Fibroblast of the aortic adventitia (primary cell): Measurements from ENCODE around the gene DDO. TPM values are rescaled to one million over a fixed set of nuclear protein-coding genes. Genes with fewer than 3 reads are reported as not detected.
"Not testable (repeated sequence)": the region's sequence is repeated elsewhere in the genome, so short reads cannot be mapped to it uniquely, and the experiment has no call there.

Experiments
- DNase-seq: peaks from one replicate; pipeline ENCODE4 v3.0.0-alpha.2; 2010; ENCODE audit warnings: low read depth
- H3K4me3 ChIP-seq: 2 replicates; pipeline ENCODE4 v1.5.1; 2011; ENCODE audit warnings: low read depth, mild to moderate bottlenecking, control low read depth, low read length, moderate library complexity
- total RNA-seq: library from RNA; depleted of rRNA; stranded (reverse); fragments of >200 nt; gene quantifications from 2 replicates; pipeline ENCODE4 v1.2.3, GENCODE V29; 2012; ENCODE audit warnings: low replicate concordance
- TF ChIP-seq, protein P1 (sequence below): IDR thresholded peaks from 2 replicates; pipeline ENCODE4 v1.5.1; 2011; ENCODE audit warnings: mild to moderate bottlenecking, low read length, control low read depth, inconsistent platforms; ENCODE audit not compliant: insufficient read depth

Gene DDO, protein sequence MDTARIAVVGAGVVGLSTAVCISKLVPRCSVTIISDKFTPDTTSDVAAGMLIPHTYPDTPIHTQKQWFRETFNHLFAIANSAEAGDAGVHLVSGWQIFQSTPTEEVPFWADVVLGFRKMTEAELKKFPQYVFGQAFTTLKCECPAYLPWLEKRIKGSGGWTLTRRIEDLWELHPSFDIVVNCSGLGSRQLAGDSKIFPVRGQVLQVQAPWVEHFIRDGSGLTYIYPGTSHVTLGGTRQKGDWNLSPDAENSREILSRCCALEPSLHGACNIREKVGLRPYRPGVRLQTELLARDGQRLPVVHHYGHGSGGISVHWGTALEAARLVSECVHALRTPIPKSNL
- 1.3 and 2.3 TPM in 2 replicates for total RNA-seq

DNA sequence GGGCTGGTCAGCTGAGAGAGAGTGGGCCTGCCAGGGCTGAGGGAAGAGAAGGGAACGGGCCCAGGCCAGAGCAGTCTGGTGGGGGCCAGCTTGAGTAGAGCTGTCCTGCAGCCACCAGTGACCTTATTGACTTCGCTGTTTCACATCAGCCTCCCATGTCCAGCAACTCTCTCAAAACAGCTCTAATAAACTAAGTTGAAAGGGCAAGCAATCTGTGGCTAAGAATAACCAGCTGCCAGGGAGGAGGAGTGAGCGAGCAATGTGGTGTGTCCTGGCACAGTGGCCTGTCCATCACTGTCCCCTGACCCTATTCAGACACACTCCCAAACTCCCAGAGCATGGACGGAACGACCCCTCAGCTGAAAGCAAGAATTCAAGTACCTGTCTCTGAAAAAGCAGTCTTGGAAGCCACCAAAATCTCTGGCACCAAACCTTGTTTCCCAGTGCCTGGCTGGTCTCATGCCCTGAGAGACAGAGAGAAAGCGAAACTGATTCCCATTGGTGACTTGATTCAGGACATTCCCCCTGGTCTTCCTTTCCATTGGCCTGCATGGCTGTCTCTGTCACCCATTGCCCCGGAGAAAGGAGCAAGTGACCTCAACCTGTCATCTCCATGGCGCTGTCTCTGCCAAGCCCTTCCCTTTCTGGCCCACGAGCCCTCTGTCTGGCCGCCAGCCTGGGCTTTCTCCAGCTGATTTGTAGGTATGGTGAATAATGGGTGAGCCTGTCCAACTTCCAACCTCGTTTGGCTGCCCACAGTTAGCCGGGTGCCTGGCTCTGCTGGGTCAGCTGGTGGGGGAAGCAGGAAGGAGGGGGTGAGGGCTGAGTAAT, at the start of gene DDO:
TSS of gene DDO (minus strand) at position 490 of the 831 bp plus-strand sequence. CDS start 2,113 bp downstream, outside the sequence.
- TF ChIP-seq, protein P1, sequence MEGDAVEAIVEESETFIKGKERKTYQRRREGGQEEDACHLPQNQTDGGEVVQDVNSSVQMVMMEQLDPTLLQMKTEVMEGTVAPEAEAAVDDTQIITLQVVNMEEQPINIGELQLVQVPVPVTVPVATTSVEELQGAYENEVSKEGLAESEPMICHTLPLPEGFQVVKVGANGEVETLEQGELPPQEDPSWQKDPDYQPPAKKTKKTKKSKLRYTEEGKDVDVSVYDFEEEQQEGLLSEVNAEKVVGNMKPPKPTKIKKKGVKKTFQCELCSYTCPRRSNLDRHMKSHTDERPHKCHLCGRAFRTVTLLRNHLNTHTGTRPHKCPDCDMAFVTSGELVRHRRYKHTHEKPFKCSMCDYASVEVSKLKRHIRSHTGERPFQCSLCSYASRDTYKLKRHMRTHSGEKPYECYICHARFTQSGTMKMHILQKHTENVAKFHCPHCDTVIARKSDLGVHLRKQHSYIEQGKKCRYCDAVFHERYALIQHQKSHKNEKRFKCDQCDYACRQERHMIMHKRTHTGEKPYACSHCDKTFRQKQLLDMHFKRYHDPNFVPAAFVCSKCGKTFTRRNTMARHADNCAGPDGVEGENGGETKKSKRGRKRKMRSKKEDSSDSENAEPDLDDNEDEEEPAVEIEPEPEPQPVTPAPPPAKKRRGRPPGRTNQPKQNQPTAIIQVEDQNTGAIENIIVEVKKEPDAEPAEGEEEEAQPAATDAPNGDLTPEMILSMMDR: no peak
- peak within 1 kb of the TSS; percentile 46 for H3K4me3 ChIP-seq
- peak; percentile 62 for DNase-seq

DNA sequence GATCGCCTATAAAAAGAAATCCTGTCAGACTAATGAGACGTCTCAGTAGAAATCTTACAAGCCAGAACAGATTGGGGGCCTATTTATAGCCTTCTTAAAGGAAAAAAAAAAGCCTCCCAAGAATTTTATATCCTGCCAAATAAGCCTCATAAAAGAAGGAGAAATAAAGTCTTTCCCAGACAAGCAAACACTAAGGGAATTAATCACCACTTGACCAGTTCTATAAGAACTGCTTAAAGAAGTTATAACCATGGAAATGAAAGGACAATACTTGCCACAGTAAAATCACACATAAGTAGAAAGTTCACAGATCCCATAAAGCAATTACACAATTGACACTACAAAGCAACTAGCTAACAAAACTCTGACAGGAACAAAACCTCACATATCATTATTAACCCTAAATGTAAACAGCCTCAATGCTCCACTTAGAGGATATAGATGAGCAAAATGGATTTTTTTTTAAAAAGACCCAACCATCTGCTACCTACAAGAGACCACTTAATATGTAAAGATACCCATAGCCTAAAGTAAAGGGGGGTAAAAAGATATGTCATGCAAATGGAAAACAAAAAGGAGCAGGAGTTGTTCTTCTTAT, 47.6 kb upstream of the DDO start:
- TF ChIP-seq, protein P1: no peak
- DNase-seq: no peak

DNA sequence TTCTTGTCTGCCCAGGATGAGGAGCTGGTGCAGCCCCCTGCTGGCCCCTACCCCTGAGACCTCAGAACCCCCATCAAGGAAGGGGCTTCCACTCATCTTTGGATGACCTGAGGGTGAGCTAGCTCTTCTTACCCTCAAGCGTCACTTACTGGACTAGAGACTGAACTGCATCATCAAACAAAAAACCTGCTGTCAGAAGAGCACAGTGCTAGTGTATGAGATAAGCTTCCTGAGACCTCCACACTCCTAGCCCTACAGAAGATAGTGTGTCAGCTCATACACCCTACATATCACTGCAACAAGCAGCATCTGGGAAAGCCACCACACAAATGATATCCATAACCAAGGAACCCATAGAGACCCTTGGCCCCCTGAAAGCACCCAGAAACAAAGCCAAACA, 46.0 kb upstream of the DDO start:
- no peak overlapping the region for H3K4me3 ChIP-seq
- no peak for DNase-seq
- TF ChIP-seq, protein P1: no peak

More for the DNA sequence above, 47.6 kb upstream of the DDO start:
- no peak overlapping the region for H3K4me3 ChIP-seq

DNA sequence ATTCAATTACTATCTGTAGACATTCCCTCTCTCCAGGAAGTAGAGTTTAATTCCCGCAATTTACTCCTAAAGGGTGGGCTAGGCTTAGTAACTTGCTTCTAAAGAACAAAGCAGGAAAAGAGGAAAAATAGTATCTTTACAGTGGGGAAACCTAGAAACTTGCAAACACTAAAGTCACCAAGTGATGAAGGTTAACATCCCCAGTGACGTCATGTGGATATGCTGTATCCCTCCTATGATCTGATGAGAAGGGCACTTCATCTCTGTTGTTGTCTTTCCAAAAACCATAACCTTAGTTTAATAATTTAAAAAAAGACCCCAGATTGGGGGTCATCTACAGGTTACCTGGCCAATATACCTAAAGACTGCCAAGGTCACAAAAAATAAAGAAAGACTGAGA, 43.8 kb upstream of the DDO start:
- TF ChIP-seq, protein P1: no peak
- DNase-seq: no peak
- no peak overlapping the region for H3K4me3 ChIP-seq

DNA sequence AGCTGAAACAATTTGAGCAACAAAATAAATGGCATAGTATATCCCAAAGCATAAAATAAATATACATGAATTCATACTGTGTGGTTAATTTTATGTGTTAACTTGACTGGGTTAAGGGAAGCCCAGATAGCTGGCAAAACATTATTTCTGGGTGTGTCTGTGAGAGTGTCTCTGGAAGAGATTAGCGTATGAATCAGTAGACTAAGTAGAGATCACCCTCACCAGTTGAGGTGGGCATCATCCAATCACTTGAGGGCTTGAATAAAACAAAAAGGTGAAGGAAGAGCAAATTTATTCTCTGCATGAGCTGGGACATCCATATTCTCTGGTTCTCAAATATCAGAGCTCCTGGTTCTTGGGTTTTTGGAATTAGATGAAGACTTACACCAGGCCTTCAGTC, 43.1 kb upstream of the DDO start:
- no peak overlapping the region for H3K4me3 ChIP-seq
- TF ChIP-seq, protein P1: no peak

DNA sequence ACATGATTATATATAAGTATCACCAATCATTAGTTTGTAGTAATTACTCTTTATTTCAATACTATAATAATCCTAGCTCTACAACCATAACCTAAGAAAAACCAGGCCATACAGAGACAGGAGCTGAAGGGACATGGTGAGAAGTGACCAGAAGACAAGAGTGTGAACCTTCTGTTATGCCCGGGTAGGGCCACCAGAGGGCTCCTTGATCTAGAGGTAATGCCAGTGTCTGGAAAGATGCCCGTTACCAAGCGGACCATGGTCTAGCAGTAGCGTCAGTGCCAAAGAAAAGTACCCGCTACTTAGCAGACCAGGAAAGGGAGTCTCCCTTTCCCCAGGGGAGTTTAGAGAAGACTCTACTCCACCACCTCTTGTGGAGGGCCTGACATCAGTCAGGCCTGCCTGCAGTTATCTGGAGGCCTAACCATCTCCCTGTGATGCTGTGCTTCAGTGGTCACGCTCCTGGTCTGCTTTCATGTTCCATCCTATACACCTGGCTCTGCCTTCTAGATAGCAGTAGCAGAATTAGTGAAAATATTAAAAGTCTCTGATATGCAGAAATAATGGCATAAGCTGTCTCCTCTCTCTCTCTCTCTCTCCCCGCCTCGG, 42.3 kb upstream of the DDO start:
- DNase-seq: peak; percentile 30
- not testable (repeated sequence) for H3K4me3 ChIP-seq
- TF ChIP-seq, protein P1: peak; percentile 45

More for the DNA sequence above, 43.1 kb upstream of the DDO start:
- no peak for DNase-seq
